Sigmoid colon (tissue), 4 donors: ENCODE measurements around the gene SCRG1.

Experiments
- POLR2A ChIP-seq, 2 donors: fragments of 450-650 bp; IDR thresholded peaks; one replicate each; pipeline ENCODE4 v1.6.1; 2016; ENCODE audit warnings: antibody characterized with exemption in 2 of 2, mild to moderate bottlenecking in 2 of 2, moderate library complexity in 2 of 2
- POLR2AphosphoS5 ChIP-seq, 4 donors: sonication (generic); formaldehyde crosslinking; IDR thresholded peaks; one replicate each; pipeline ENCODE4 v1.6.1; 2017; ENCODE audit warnings: antibody characterized with exemption in 4 of 4
- TF ChIP-seq, protein P1 (sequence below), 4 experiments: fragments of 450-650 bp in 3 of 4; fragments of 200-600 bp in 1 of 4; IDR thresholded peaks; one replicate each; pipeline ENCODE4 v1.5.1; 2016 to 2019; ENCODE audit warnings: antibody characterized with exemption in 4 of 4, mild to moderate bottlenecking in 3 of 4, moderate library complexity in 2 of 4

DNA sequence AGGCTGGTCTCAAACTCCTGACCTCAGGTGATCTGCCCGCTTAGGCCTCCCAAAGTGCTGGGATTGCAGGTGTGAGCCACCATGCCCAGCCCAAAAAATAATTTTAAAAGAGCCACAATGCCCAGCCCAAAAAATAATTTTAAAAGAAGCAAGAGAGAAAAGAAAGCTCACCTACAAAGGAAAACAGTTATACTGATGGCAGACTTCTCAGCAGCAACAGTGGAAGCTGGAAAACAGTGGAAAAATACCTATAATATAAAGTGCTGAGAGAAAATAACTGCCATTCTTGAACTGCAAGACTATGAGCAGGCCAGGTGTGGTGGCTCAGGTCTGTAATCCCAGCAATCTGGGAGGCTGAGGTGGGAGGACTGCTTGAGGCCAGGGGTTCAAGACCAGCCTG is 51.4 kb downstream of the SCRG1 start:
- TF ChIP-seq, protein P1, sequence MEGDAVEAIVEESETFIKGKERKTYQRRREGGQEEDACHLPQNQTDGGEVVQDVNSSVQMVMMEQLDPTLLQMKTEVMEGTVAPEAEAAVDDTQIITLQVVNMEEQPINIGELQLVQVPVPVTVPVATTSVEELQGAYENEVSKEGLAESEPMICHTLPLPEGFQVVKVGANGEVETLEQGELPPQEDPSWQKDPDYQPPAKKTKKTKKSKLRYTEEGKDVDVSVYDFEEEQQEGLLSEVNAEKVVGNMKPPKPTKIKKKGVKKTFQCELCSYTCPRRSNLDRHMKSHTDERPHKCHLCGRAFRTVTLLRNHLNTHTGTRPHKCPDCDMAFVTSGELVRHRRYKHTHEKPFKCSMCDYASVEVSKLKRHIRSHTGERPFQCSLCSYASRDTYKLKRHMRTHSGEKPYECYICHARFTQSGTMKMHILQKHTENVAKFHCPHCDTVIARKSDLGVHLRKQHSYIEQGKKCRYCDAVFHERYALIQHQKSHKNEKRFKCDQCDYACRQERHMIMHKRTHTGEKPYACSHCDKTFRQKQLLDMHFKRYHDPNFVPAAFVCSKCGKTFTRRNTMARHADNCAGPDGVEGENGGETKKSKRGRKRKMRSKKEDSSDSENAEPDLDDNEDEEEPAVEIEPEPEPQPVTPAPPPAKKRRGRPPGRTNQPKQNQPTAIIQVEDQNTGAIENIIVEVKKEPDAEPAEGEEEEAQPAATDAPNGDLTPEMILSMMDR (IDR thresholded peaks at IDR 0.05) = no peak
- no peak for TF ChIP-seq POLR2A (IDR thresholded peaks at IDR 0.05)
- TF ChIP-seq POLR2AphosphoS5 (IDR thresholded peaks at IDR 0.05) = no peak
